ENCODE measurements around the gene OSBPL5.

- no peak for TF ChIP-seq CTCF (IDR thresholded peaks at IDR 0.05)
- no peak for TF ChIP-seq ZFX (IDR thresholded peaks at IDR 0.05; ENCODE audit: borderline replicate concordance)
Observed at GRCh38 chr11:3094223-3094824, 70.8 kb downstream of the OSBPL5 start.
